GM19240 (cell line): ENCODE data around the gene MYCBP2.
"Not testable (repeated sequence)": the region's sequence is repeated elsewhere in the genome, so short reads cannot be mapped to it uniquely, and the experiment has no call there.

Experiments used
- DNase-seq: peaks from one replicate; pipeline ENCODE4 v3.0.0; 2011; ENCODE audit warnings: low spot score; ENCODE audit not compliant: insufficient read length

Gene MYCBP2

DNA sequence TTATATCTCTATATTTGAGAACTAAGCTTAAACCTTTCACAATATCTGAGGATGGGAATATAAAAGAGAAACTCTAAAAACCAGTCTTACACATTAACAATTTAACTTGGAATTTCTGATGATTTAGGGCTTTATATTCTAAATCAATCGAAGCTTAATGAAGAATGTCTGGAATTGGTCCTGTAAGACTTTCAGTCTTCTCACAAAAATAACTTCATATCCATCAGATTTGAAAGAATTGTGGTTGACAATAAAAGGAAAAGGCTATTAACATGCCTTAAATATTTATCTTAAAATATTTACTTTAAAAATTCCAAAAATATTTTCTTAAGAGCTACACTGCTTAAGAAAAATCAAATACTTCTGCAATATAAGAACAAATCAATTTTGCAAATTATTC lies 27.3 kb downstream of the MYCBP2 start:
- no peak for DNase-seq

- no peak for DNase-seq
Measured at GRCh38 chr13:77298426-77298825, 28.5 kb downstream of the MYCBP2 start.

DNA sequence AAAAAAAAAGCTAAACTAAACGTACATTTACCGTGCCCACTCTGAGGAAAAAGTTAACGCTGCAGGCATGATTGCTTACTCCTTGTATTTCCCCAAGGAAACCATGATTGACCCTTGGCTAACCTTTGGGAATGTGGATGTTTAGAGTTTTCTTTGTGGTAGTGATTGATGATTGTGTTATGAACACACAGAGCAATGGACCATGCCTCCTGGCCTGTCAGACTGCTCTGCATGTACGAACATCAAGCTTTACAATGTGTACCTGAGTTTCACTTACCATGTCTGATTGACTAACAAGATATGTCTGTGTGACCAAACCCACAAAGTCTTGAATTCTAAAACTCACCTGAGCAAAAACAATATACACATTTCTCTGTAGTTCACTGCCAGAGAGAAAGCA lies 35.1 kb downstream of the MYCBP2 start:
- DNase-seq = no peak

DNA sequence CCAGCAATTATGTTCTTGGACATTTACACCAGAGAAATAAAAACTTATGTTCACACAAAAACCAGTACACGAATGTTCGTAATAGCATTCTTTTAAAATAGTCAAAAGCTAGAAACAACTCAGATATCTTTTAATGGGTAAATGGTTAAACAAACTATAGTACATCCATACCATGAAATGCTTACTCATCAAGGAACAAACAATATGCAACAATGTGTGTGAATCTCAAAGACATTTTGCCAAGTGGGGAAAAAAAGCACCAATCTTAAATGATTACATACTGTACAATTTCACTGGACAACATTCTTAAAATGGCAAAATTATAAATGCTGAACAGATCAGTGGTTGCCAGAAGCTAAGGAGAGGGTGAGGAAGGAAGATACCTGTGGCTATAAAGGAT lies 36.6 kb downstream of the MYCBP2 start:
- no peak for DNase-seq

DNA sequence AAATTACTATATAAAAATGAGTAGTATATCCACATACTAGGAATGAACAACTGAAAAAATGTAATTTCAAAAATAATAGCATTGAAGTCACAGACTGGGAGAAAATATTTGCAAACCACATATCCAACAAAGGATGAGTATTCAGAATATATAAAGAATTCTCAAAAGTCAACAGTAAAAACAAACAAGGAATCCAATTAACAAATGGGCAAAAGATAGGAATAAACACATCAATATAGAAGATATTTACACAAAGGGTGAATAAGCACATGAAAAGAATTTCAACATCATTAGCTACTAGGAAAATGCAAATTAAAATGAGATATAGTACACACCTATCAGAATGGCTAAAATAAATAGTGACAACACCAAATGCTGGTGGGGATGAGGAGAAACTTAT lies 37.0 kb downstream of the MYCBP2 start:
- no peak for DNase-seq

- not testable (repeated sequence) for DNase-seq
Measured at GRCh38 chr13:77285632-77286031, 41.3 kb downstream of the MYCBP2 start.

- no peak for DNase-seq
Measured at GRCh38 chr13:77285098-77285497, 41.8 kb downstream of the MYCBP2 start.

GRCh38 chr13:77274126-77274525 lies 52.8 kb downstream of the MYCBP2 start:
- DNase-seq = no peak

DNA sequence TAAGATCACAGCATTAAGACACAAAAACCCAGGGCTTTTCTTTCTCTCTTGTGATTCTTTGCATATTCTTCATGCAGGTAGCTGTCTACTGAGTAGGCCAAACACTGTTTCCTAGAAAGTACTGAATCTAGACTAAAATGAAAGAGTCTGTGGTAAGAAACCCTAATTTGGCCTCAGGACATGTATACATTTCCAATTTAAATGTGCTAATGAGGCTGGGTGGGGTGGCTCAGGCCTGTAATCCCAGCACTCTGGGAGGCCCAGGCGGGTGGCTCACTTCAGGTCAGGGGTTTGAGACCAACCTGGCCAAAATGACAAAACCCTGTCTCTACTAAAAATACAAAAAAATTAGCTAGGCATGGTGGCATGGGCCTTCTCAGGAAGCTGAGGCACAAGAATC lies 57.8 kb downstream of the MYCBP2 start:
- no peak for DNase-seq

GRCh38 chr13:77267362-77267761 lies 59.5 kb downstream of the MYCBP2 start:
- no peak for DNase-seq

DNA sequence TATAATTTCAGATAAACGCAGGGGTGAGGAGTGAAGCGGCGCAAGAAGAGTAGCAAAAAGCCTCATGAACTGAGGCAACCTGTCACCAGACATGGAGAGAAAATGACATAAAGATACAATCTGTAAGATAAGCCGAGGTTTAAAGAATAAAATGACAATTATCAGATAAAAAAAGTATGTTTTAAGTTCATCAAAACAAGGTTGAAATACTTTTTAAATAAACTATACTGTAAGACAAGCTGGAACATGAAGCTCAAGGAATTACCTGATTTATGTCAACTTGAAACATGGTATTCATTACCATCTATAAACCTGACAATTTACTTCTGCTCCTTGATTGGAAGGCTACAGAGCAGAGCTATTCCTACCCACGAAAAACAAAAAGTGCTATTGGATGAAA lies 61.6 kb downstream of the MYCBP2 start:
- no peak for DNase-seq

DNA sequence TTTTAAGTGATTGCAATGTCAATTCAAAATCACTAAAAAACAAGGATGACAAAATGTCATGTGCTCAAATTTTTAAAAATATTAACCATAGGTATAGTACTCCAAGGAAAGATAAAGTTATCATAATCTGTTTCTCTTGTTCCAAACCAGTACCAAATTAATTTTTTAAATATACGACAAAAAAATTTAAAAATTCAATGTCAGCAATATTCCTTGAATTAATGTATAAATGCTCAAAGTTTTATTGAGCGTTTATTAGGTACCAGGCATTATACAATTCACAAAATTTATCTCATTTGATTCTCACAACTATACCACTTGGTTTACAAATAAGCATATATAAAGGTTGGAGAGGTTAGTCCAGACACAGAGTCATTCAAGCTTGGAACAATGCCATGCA lies 64.7 kb downstream of the MYCBP2 start:
- no peak for DNase-seq

DNA sequence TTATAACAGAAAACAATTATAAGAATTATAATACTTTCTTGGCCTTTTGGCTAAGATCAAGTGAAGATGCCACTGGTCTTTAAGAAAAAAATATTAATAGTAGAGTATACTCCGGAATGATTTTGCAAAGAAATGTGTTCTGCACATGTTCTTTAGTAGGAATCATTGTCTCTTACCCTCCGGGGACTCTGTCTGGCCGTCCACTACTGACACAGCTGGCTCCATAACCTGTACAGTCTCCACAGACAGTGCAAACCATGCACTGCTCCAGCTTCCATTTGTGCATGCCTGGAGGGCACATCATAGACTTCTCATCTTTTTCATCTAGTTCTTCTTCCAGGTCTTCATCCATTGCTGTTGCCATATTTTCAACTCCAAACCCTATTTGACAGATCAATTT lies 75.9 kb downstream of the MYCBP2 start:
- DNase-seq = no peak

DNA sequence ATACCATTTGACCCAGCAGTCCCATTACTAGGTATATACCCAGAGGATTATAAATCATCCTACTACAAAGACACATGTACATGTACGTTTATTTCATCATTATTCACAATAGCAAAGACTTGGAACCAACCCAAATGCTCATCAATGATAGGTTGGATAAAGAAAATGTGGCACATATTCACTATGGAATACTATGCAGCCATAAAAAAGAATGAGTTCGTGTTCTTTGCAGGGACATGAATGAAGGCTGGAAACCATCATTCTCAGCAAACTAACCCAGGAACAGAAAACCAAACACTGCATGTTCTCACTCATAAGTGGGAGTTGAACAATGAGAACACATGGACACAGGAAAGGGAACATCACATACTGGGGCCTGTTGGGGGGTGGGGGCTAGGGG lies 81.7 kb downstream of the MYCBP2 start:
- not testable (repeated sequence) for DNase-seq

DNA sequence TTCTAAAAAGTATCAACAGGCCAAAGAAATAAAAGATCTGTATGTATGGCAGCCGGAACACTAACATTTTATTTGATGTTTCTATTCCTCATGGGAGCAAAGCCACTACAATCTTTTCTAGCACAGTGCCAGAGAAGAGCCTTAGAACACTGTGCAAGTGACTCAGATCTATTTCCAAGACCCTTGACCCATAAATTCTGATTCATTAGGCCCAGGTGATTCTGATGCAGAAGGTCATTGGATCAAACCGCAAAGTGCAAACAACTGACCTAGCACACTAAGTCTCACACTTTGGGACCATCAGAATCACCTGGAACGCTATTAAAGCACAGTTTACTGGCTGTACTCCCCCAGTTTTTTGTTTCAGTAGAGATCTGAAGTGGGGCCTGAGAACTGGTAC lies 87.6 kb downstream of the MYCBP2 start:
- DNase-seq = no peak

- no peak for DNase-seq
Measured at GRCh38 chr13:77235456-77236022, 91.4 kb downstream of the MYCBP2 start.

- no peak for DNase-seq
Measured at GRCh38 chr13:77233159-77233558, 93.7 kb downstream of the MYCBP2 start.

GRCh38 chr13:77230560-77230959 lies 96.3 kb downstream of the MYCBP2 start:
- DNase-seq = no peak

DNA sequence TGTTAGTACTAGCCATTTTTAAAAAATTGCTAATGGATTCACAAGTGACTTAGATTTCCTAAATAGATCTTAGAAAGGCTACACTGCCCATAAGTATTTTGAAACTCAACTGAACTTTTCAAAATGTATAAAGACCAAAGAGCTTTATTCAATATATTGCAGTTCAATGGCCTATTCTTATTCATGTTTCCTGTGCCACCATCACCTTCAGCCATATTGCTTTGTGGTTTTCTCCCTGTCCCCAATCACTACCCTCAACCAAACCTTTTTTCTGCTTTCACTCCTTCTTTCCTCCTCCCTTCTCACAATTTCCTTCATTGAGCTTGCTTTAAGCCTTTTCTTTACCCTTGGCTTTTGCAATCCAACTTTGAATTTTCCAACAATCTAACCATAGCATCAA lies 100.9 kb downstream of the MYCBP2 start:
- DNase-seq = no peak

DNA sequence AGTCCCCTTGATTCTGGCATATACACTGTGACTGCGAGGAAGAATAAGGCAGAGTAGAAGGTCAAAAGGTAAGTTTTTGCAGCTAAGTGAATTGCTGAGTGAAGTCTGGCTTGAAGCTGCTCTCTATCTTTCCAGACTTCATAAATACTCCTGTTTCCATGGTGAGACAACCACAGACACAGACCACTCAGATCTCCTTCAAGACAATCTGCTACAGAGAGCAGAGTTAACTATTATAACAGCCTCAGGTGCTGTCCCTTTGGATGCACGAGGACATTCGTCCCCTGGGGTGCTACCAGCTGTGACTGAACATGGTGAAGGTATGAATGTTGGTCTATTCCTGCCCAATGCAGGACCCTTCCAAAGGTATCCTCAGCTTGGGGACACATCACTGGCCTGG lies 104.0 kb downstream of the MYCBP2 start:
- no peak for DNase-seq

DNA sequence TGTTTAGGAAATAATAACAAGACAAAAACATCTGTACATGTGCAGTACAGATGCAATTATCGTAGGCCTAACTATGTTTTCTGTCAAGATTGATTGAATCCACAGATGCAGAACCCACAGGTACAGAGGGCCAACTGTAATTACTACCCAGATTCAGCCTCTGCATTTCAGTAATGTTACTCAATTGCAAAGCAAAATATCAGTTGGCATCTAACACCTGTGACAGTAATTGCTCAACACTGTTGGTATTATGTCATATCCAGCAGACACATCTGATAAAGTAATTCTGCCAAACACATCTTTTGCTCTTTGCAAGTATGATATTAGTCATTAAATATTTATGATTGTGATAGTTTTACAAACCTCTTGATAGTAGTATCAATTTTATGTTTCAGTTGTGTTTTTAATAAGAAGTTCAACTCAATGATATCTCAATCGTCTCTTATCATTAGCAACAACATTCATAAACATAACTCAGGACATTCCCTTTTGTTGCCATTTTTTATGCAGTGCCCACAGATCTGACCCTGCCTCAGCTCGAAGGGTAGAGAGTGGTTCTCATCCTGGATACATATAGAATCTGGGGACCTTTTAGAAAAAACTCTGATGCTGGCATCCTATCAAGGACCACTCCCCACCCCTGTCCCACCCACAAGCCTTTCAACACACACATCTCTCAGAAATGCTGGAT lies 104.7 kb downstream of the MYCBP2 start:
- DNase-seq = no peak

DNA sequence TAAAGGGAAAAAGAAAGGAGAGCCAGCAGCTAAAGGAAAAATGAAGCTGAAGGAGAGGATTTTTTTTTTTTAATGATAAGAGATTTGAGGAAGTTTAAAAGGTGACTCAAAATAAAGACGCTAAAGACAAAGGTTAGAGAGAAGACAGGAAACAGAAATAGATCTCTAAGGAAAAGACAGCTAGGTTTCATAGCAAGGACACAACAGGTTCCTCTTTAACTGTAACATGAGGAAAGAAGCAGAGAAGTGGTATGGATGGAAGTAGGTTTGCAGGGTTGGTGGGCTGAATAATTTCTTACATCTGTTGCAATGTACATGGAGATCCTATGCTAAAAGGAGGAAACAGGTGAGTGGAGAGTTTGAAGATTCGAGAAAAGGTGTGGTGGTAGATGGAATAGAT lies 107.5 kb downstream of the MYCBP2 start:
- DNase-seq = no peak

GRCh38 chr13:77218274-77218673 lies 108.6 kb downstream of the MYCBP2 start:
- no peak for DNase-seq

DNA sequence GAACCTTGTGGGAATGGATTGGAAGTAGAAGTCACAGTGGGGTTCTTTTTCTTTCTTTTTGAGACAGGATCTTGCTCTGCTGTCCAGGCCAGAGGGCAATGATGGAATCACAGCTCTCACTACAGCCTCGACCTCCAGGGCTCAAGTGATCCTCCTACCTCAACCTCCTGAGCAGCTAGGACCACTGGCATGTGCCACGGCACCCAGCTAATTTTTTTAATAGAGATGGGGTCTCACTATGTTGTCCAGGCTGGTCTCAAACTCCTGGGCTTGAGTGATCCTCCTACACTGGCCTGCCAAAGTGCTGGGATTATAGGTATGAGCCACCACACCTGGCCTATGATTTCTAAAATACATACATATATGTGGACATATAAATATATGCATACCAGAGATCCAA lies 111.4 kb downstream of the MYCBP2 start:
- no peak for DNase-seq
